ENCODE results near the gene TCF12.

Gene TCF12

DNA sequence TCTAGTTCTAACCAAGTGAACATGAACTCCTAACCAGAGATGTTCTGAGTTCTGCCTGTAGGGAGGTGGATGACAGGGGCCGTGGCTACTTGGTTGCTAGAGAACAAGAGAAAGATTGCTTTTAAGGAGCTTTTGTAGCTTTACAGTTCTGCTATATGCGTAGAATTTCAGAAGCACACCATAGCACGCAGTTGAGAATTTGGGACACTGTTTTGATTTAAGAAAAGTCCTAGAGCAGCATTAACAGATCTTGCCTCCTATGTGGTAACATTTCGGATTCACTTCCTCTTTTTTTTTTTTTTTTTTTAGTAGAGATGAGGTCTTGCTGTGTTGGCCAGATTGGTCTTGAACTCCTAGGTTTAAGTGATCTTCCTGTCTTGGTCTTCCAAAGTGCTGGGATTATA is 181.7 kb downstream of the TCF12 start:
- DNase-seq: peak; percentile 60

DNA sequence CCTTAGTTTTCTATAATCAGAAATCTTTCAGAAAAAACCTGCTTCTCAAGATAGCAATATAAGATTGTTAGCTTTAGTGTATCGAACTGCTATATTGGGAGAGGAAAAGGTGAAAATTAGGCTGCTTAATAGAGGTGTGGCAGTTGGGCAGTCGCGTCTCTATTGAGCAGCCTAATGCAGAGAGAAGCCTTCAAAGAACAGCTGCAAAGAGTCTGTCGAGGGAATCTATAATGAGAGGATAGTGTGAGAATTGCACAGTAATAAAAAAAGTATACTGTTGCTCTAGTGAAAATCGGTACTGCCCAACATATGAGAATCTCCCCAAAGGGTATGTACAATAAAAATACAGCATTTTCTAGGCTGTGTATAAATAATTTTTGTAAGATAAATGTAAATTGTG is 184.4 kb downstream of the TCF12 start:
- DNase-seq: no peak

DNA sequence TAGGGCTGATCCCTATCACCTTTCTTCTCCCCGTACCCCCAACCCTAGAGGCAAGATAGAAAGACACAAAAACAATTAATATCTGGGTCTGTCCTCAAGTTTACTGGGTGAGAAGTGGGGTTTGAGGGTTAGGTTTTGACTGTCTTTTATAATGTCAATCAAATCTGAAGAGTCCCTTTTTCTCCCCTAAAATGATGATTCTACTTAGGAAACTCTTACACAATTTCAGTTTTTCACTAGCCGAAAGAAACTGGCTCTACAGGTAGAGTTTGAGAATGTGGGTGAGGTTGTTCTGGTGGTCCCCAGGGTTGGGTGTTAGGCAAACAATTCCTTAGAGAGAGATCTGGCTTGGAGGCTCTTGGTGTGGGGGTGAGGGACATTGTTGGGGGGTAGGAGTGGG is 189.9 kb downstream of the TCF12 start:
- DNase-seq: peak; percentile 12

DNA sequence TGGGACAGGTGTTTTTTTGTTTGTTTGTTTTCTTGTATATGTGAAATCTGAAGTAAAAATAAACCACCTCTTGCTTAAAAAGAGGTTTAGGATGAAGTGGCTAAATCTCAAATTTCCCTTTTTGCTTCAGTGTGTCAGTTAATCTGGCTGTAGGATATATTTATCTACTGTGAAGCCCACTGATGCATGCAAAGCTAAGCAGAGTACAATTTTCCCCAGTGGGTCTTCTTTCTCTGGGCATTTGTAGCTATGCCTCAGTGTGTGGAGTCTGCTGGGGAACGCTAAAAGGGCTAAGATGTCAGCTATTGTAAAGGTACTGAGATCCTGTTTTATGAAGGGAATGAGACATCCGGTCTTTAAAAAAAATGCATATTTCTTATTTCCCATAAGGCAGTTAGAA is 190.6 kb downstream of the TCF12 start:
- no peak for DNase-seq

DNA sequence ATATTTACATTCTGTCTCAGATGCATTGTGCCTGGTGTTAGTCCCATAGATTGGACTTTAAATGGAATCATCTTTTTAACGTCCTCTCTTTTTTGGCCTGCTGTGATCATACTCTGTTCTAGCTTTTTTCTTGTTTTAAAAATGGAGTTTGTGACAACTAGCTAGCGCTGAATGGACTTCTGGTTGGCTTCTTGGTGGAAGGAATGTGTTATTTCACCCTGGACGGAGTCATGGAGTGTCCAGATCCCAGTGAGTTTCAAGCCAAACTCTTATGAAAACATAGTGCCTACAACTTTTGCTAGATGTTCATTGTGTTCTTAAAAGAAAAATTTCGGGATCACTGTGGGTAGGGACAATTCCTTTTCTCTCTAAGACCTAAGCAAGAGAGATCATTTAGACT is 192.6 kb downstream of the TCF12 start:
- no peak for DNase-seq

DNA sequence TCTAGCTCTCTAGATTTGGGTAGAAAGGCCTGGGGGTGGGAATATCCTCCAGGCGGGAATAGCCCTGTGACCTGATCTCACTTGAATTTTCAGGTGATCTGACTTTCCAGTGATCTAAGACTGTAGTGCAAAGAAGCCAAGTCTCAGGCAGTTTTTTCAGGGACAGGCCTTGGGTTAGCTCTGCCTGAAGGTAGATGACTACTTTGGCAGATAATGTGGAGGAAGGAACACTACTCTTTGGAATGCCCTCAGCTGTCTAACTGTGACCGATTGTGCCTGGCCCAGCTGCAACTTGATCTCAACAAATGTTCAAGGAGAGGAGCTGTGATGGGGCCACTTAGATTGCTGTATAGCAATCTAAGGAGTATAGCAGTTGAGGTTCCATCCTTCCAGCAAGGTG is 193.7 kb downstream of the TCF12 start:
- no peak for DNase-seq

DNA sequence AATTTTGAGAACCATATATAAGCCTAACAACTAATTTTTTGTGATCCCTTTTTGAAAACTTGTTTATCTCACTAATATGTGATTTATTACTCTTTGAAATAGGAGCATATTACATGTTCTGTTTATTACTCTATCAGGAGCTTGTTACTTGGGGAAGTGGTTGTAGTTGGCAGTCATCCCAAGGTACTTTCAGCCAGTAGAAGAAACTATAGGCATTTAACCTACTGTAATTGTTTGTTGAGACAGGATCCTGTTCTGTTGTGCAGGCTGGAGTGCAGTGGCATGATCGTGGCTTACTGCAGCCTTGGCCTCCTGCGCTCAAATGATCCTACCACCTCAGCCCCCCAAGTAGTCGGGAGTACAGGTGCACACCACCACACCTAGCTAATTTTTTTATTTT is 195.6 kb downstream of the TCF12 start:
- DNase-seq: peak; percentile 18

DNA sequence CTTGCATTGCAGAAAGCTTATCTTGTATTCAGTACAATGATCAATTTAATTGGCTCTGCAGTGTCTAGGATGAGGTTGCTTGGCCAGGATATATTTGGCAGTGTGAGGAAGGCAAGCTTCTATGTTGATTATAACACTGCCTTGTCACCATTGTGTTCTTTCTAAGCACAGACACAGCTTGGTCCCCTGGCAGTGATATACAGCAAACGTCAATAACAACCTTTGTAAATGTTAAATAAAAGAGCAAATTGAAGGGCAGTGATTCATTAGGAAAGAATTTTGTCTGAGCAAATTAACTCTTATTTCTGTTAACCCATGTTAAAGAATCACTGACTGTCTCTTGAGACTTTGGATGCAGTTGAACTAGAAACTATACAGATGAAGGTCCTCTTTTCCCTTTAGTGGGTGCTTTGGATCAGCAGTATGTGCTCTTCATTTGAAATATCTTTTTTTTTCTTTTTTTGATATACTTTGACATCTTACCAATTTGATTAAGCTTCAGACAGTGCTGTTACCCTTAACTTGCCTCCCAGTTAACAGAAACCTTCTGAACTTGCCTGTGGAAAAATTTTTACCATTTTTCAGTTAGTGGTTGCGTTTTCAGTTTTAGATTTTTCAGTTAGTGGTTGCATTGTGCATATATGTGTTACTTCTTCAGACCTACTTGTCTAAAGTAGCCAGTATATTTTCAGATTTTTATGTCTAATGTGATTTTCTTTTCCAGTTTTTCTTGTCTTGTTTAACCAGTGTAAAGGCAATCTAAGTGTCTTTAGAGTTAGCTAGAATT is 199.8 kb downstream of the TCF12 start:
- DNase-seq: no peak

DNA sequence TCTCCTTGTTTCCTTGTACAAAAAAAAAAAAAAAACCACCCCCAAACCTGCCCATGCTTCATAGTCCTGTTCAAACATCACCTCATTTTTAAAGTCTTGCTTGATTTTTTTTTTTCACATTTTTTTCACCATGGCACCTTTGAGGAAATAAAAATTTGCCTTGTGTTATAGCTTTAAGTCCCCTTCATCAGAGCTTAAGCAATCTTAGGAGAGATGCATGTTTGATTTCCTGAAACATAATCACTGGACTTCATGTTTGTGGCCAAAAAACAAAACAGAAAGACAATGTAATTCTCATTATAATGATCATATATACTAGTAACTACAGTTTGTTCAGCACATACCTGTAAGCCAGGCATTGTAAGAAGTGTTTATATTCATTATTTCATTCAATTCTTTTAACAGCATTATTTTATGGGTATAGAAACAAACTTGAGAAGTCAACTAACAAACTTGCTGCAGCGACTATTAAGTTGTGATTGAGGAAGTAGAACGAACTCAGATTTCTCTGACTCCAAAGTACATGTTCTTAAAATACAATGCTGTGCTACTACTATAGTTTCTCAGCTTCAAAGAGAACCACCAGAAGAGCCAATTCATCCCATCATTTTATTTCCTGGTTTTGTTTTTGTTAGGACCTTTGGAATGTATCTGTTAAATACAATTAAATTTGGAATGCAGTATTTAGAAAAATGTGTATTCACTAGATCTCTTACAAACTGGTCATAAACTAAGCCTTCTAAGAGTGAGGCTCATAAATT is 203.8 kb downstream of the TCF12 start:
- DNase-seq: peak; percentile 36

DNA sequence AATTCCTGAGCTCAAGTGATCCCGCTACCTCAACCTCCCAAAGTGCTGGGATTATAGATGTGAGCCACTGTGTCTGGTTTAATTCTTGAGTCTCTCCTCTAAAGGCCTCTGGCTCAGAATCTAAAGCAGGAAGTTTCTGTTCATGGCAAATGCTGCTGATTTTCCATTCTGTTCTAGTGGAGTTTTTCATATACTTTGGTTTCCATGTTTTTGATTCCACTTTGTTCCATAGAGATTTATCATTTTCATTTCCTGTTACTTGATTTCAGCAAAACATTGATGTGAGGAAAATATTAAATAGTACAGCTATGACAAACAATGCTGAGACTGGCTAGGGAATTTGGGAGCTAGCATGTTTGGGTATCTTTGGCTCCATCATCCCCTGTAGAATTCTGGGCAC is 205.6 kb downstream of the TCF12 start:
- no peak for DNase-seq

DNA sequence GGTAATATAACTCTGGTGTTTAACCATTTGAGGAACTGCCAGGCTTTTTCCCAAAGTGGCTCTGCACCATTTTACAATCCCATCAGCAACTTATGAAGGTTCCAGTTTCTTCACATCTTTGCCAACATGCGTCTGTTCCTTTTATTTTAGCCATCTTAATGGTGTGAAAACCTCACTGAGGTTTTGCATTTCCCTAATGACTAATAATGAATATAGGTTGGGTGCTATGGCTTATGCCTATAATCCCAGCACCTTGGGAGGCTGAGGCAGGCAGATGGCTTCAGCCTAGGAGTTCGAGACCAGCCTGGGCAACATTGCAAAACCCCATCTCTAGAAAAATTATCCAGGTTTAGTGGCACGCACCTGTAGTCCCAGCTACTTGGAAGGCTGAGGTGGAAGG is 210.6 kb downstream of the TCF12 start:
- DNase-seq: no peak

DNA sequence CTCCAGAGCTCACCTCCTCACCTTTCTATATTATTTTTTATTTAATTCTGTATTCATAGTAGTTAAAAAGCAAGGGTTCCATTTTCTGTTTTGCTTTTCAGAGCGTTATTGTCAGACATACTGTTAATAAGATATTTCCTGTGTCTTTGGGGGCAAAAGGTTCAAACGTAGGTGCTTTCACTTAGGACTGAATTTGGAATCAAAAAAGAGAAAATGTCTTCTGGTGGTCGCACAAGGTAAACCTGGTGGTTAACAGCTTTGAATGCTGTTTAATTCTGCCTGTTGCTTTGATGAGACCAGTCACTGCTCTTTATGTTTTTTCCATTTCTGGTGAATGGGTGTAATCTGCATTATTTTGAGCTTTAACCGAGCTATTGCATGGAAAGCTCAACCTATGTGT is 212.5 kb downstream of the TCF12 start:
- DNase-seq: no peak

DNA sequence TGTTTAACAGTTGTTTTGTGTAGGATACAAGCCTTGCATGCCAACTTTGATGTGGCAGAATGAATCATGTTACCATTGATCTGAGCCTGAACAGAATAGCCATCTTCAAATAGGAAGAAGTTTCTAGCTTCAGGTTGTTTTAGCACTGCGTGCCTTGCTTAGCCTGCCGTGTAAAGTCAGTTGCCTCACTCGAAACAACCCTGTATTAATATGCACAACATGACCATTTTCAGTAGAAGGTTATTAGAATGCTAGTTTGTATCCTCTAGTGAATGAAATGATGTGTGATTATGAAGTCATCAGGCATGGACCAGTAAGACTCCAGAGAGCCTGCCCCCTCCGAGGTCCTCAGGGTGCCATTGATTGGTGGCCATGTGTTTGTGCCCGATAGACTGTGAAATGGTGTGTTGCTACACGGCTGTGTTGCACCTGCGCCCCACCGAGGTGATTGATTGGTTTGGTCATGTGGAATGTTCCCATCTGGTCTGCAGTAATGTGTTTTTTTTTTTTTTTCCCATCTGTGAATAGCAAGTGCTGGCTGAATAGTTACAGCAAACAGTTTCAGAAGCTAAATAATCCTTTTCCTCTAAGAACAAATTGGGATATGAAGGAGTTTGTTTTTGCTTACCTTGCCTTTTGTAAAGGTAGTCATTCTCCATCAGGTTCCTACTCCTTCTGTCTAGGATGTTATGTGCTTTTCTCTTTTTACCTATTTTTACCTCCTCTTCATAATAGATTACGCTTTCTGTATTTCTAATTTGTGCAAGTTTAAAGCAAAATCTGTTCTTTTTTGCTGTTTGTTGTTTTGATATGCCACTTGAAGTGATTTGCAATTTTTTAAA is 214.9 kb downstream of the TCF12 start:
- DNase-seq: no peak

DNA sequence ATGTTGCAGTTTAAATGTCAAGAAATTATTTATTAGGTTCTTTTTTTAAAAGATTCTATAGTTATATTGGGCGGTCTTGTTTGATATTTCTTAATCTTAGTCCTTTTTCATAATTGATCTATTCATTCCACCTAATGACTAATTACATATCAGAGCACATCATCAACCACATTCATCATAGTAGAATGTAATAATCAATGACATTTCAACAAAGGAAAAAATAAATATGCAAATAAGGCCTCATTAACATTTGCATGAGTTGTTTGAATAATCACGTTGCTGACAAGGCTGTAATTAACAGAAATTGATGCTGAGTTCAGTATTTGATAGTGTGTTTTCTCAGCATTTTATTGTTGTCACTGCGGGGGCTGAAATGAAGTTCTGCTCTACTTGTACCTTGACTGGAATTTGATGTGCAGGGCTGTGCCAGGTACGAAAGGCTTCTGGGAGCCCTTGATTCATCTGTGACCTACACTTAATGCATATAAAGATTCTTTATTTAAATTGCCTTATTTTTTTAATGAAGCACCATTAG is 215.7 kb downstream of the TCF12 start:
- DNase-seq: no peak

DNA sequence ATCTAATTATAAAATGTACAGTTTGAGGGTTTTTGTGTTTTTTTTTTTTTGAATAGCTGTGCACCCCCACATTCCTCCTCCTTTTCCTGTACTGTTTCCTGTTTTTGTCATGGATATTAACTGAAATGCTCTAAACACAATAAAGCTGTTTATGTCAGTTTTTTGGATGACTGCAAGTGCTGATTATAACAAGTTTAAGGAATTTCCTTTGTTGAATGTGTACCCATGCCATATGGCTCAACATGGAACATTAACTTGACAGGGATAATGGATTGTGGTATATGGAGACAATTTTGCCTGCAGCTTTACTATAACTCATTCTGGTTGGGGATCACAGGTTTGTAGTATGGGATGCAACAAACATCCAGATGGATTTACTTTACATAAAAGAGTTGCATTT is 216.4 kb downstream of the TCF12 start:
- DNase-seq: no peak

DNA sequence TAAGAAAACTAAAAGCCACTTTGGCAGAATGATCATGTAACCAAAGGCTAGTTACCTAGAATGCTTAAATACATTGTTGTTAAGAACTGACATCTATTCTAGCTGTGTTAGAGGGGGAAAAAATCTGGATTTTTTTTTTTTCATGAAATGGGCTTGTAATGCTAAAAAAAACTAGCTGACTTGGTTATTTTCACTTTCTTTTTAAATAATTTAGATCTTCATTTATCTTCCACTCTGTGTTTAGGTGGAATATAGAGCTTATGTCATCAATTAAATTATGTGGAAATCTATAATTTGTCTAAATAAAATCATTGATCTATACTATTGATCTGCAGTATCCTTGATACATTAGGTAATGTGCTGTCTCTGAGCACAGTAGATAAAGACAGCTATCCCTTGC is 217.4 kb downstream of the TCF12 start:
- DNase-seq: peak; percentile 10

DNA sequence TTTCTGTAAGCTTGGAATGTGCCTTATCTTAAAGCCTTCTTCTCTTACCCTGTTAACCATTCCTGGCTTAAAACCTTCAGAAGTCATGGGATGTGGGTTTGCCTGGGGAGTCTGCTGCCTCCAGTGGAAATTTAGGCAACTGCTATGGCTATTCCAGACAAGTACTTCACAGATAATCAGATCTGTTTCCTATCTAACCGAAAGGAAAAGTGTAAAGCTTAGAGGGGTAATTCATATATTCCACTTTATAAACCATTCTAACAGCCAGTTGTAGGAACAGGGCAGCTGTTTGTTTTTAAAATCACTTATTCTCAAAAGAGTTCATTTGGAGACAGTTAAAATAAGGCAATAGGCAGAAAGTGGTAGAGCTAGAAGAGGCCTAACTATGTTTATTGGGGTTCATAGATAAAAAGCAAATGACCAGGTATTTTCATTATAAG is 219.9 kb downstream of the TCF12 start:
- peak; percentile 35 for DNase-seq

DNA sequence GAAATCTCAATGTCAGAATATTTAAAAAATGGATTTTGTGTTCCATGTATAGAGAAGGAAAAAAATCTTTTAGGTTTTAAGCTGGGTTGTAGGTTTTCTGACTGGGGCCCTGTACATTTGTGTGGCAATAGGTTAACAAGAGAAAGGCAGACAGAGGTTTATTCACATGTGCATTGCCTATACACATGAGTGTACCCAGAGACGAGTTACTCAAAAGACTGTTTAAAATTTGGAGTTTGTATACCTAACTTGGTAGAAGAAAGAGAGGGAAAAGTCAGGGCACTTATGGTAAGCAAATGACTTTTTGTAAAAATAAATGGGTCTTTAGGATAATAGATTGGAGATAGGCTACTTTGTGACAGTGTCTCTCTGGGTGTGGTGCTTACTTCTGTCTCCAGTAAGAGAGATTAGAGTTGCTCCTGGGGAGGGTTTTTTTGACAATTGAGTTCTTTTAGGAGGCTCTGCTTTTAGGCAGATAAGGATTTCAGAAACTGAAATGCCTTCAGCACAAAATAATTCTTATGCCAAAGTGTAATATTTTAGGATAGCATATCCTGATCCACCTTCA is 225.2 kb downstream of the TCF12 start:
- no peak for DNase-seq

DNA sequence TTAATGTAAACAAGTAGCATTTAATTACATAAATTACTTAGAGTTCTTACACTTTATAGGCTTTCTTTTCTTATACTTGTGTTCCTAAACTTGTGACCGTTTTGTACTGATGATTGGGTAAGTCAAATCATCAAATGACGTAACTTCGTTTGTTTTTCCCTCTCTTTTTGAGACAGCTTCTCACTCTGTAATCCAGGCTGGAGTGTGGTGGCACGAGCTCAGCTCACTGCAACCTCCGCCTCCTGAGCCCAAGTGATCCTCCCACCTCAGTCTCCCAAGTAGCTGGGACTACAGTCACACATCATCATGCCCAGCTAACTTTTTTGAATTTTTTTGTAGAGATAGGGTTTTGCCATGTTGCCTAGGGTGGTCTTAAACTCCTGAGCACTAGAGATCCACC is 226.0 kb downstream of the TCF12 start:
- no peak for DNase-seq

DNA sequence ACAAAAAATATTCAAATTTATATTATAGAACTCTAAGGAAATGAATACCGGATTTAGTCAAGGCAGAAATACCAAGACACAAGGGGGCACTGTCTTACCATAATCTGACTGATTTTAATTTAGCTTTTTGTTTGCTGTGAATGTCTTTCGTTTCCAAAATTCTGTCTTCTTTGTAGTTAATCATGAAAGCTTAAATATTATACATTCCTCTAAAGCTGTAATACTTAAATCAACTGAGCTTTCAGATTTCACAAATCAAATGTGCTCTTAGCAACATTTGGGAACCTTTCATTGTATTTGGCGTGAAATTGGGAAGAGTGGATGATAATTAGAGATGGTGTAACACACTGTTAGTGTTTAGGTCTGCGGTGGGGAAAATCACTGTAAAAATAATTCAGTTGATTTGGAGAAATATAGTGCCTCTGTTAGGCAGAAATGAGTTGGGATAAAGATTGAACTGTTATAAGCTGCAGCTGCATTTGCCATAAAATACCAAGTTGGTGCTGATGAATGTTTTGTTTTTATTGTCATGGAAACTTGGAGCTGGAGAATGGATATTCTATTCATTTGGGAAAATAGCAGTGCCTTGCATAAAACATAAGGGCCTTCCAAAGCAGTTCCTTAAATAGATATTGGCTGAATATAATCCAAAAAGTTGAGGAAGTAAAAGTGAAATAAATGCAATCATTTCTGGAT is 228.2 kb downstream of the TCF12 start:
- peak; percentile 71 for DNase-seq

DNA sequence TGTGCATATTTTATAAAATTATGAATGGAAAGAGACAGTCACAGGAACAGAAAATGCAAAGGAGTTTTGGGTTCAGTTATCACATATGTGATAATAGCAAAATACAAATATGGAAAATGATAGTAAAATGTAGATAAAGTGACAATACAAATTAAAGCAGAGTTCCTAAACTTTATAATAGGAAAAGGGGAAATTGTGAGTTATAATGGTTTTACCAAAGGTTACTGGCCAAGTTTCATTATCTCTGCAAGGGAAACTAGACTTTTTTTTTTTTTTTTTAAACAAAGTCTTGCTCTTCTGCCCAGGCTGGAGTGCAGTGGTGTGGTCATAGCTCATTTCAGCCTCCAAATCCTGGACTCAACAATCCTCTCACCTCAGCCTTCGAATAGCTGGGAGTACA is 229.2 kb downstream of the TCF12 start:
- peak; percentile 69 for DNase-seq

DNA sequence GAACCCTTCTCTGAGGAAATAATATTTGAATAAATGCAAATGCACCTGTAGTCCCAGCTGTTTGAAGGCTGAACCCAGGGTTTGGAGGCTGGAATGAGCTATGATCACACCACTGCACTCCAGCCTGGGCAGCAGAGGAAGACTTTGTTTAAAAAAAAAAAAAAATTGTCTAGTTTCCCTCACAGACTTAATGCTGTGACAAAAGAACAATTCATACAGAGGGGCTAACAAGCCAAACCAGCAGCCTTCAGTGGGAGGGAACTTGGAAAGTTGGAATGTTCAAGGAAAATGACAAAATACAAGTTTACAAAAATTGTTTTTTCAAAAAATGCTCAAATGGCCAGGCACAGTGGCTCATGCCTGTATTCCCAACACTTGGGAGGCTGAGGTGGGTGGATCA is 229.8 kb downstream of the TCF12 start:
- no peak for DNase-seq
